HEK293 (cell line): ENCODE data around the gene MIF4GD.
A peak's percentile ranks its signal among the peaks of the same experiment; 100 is the strongest.

ENCODE experiments used
- GLI4 ChIP-seq: fragments of 450-650 bp; formaldehyde crosslinking; IDR thresholded peaks from 2 replicates; pipeline ENCODE4 v1.5.1; 2016; ENCODE audit warnings: missing biosample characterization, missing genetic modification characterization
- GLIS1 ChIP-seq: fragments of 450-650 bp; formaldehyde crosslinking; IDR thresholded peaks from 2 replicates; pipeline ENCODE4 v1.5.1; 2016; ENCODE audit warnings: missing biosample characterization, missing genetic modification characterization
- IKZF3 ChIP-seq: fragments of 450-650 bp; IDR thresholded peaks from 2 replicates; pipeline ENCODE4 v1.5.0; 2018; ENCODE audit warnings: missing biosample characterization, mild to moderate bottlenecking, missing genetic modification characterization, moderate library complexity
- KLF9 ChIP-seq: fragments of 450-650 bp; formaldehyde crosslinking; IDR thresholded peaks from 2 replicates; pipeline ENCODE4 v1.5.1; 2016; ENCODE audit warnings: missing biosample characterization, missing genetic modification characterization, low read depth
- YY2 ChIP-seq: fragments of 450-650 bp; formaldehyde crosslinking; IDR thresholded peaks from 2 replicates; pipeline ENCODE4 v1.5.1; 2016; ENCODE audit warnings: missing biosample characterization, missing genetic modification characterization
- ZBTB20 ChIP-seq: fragments of 450-650 bp; formaldehyde crosslinking; IDR thresholded peaks from 2 replicates; pipeline ENCODE4 v1.5.1; 2016; ENCODE audit warnings: missing biosample characterization, missing genetic modification characterization
- ZBTB8A ChIP-seq: fragments of 450-650 bp; formaldehyde crosslinking; IDR thresholded peaks from 2 replicates; pipeline ENCODE4 v1.5.1; 2016; ENCODE audit warnings: missing biosample characterization, missing genetic modification characterization
- ZFP41 ChIP-seq: fragments of 450-650 bp; formaldehyde crosslinking; IDR thresholded peaks from 2 replicates; pipeline ENCODE4 v1.5.1; 2016; ENCODE audit warnings: missing biosample characterization, missing genetic modification characterization, borderline replicate concordance
- ZFP69B ChIP-seq: fragments of 450-650 bp; formaldehyde crosslinking; IDR thresholded peaks from 2 replicates; pipeline ENCODE4 v1.5.1; 2016; ENCODE audit warnings: missing biosample characterization, missing genetic modification characterization
- ZNF132 ChIP-seq: fragments of 450-650 bp; formaldehyde crosslinking; IDR thresholded peaks from 2 replicates; pipeline ENCODE4 v1.5.1; 2017; ENCODE audit warnings: missing biosample characterization, missing genetic modification characterization, borderline replicate concordance
- ZNF19 ChIP-seq: fragments of 450-650 bp; formaldehyde crosslinking; IDR thresholded peaks from 2 replicates; pipeline ENCODE4; 2016; ENCODE audit warnings: missing biosample characterization, missing genetic modification characterization, low read depth
- ZNF558 ChIP-seq: fragments of 450-650 bp; formaldehyde crosslinking; IDR thresholded peaks from 2 replicates; pipeline ENCODE4 v1.5.1; 2016; ENCODE audit warnings: missing biosample characterization, missing genetic modification characterization
- ZNF600 ChIP-seq: fragments of 450-650 bp; formaldehyde crosslinking; IDR thresholded peaks from 2 replicates; pipeline ENCODE4 v1.5.1; 2016; ENCODE audit warnings: missing biosample characterization, missing genetic modification characterization
- ZNF610 ChIP-seq: fragments of 450-650 bp; formaldehyde crosslinking; IDR thresholded peaks from 2 replicates; pipeline ENCODE4 v1.5.1; 2016; ENCODE audit warnings: missing biosample characterization, missing genetic modification characterization, borderline replicate concordance
- ZNF629 ChIP-seq: fragments of 450-650 bp; formaldehyde crosslinking; IDR thresholded peaks from 2 replicates; pipeline ENCODE4 v1.5.1; 2017; ENCODE audit warnings: missing biosample characterization, missing genetic modification characterization
- ZNF76 ChIP-seq: fragments of 450-650 bp; formaldehyde crosslinking; IDR thresholded peaks from 2 replicates; pipeline ENCODE4; 2016; ENCODE audit warnings: low read depth, missing biosample characterization, missing genetic modification characterization, borderline replicate concordance
- ZNF843 ChIP-seq: fragments of 450-650 bp; formaldehyde crosslinking; IDR thresholded peaks from 2 replicates; pipeline ENCODE4 v1.5.1; 2016; ENCODE audit warnings: missing biosample characterization, missing genetic modification characterization
- ZXDB ChIP-seq: fragments of 450-650 bp; formaldehyde crosslinking; IDR thresholded peaks from 2 replicates; pipeline ENCODE4 v1.5.1; 2016; ENCODE audit warnings: missing biosample characterization, missing genetic modification characterization
- TF ChIP-seq, protein P1 (sequence below): fragments of 450-650 bp; formaldehyde crosslinking; conservative IDR thresholded peaks from 2 replicates; pipeline ENCODE4 v1.5.1; 2016; ENCODE audit warnings: low read depth, missing biosample characterization, missing genetic modification characterization
- TF ChIP-seq, protein P2 (sequence below): fragments of 450-650 bp; formaldehyde crosslinking; IDR thresholded peaks from 2 replicates; pipeline ENCODE4; 2016; ENCODE audit warnings: missing biosample characterization, missing genetic modification characterization
- TF ChIP-seq, protein P3 (sequence below): fragments of 450-650 bp; formaldehyde crosslinking; IDR thresholded peaks from 2 replicates; pipeline ENCODE4 v1.5.1; 2016; ENCODE audit warnings: missing biosample characterization, missing genetic modification characterization
- TF ChIP-seq, protein P4 (sequence below): fragments of 450-650 bp; formaldehyde crosslinking; IDR thresholded peaks from 2 replicates; pipeline ENCODE4 v1.5.1; 2016; ENCODE audit warnings: missing biosample characterization, missing genetic modification characterization
- TF ChIP-seq, protein P5 (sequence below): fragments of 450-650 bp; formaldehyde crosslinking; conservative IDR thresholded peaks from 2 replicates; pipeline ENCODE4 v1.5.1; 2016; ENCODE audit warnings: low read depth, missing biosample characterization, missing genetic modification characterization
- TF ChIP-seq, protein P6 (sequence below): fragments of 450-650 bp; IDR thresholded peaks from 2 replicates; pipeline ENCODE4 v1.5.1; 2018; ENCODE audit warnings: missing biosample characterization, missing genetic modification characterization

The MIF4GD gene

DNA sequence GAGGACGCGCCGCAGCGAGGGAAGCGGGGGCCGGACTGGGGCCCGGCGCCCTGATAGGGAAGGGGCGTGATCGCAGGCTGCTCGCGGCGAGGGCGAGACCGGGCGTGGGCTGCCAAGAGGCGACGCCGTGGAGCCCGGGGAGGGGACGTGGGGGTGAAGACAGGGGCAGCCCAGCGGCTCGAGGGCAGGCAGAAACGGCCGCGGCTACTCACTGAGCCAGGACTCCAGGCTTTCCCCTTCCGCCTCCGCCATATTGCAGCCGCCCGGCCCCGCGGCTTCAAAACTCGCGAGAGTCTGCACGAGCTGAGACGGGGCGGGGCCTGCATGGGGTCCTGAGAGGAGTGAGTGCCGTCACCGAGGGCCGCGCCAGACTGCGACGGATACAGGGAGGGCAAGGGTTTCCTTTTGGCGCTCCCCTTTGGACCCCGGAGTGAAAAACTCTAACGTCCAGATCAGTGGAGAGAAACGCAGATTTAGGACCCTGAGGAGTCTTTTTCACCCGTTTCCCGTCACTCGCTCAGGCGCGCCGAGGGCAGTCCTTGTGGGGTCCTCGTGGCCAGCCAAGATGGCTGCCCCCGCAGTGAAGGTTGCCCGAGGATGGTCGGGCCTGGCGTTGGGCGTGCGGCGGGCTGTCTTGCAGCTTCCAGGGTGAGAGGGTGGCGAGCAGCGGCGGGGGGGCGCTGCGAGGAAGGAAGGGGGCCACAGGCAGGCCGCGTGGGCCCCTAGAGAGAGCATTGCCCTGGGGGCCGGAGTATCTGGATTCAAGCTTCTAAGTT, 9.5 kb downstream of the MIF4GD start, which contains the start of the genes GGA3 and MRPS7 (continued):
- TF ChIP-seq, protein P1, sequence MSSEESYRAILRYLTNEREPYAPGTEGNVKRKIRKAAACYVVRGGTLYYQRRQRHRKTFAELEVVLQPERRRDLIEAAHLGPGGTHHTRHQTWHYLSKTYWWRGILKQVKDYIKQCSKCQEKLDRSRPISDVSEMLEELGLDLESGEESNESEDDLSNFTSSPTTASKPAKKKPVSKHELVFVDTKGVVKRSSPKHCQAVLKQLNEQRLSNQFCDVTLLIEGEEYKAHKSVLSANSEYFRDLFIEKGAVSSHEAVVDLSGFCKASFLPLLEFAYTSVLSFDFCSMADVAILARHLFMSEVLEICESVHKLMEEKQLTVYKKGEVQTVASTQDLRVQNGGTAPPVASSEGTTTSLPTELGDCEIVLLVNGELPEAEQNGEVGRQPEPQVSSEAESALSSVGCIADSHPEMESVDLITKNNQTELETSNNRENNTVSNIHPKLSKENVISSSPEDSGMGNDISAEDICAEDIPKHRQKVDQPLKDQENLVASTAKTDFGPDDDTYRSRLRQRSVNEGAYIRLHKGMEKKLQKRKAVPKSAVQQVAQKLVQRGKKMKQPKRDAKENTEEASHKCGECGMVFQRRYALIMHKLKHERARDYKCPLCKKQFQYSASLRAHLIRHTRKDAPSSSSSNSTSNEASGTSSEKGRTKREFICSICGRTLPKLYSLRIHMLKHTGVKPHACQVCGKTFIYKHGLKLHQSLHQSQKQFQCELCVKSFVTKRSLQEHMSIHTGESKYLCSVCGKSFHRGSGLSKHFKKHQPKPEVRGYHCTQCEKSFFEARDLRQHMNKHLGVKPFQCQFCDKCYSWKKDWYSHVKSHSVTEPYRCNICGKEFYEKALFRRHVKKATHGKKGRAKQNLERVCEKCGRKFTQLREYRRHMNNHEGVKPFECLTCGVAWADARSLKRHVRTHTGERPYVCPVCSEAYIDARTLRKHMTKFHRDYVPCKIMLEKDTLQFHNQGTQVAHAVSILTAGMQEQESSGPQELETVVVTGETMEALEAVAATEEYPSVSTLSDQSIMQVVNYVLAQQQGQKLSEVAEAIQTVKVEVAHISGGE = peak; percentile 72
- no peak for TF ChIP-seq IKZF3
- no peak; the same call in 1 of the 2 replicates for TF ChIP-seq GLIS1
- peak; percentile 85 for TF ChIP-seq ZNF629 (tag by site-specific recombination)
- TF ChIP-seq ZXDB (tag by site-specific recombination) = peak; percentile 87
- TF ChIP-seq ZFP41 = no peak
- no peak for TF ChIP-seq ZNF19 (tag by site-specific recombination)
- no peak; the same call in none of the 2 replicates for TF ChIP-seq ZNF76 (tag by site-specific recombination)
- peak; percentile 93 for TF ChIP-seq ZBTB8A (tag by site-specific recombination)
- peak; percentile 96 for TF ChIP-seq YY2 (tag by site-specific recombination)
- TF ChIP-seq KLF9 (tag by site-specific recombination) = peak; percentile 91
- TF ChIP-seq ZFP69B (tag by site-specific recombination) = peak; percentile 49; the same call in 1 of the 2 replicates
- TF ChIP-seq, protein P2, sequence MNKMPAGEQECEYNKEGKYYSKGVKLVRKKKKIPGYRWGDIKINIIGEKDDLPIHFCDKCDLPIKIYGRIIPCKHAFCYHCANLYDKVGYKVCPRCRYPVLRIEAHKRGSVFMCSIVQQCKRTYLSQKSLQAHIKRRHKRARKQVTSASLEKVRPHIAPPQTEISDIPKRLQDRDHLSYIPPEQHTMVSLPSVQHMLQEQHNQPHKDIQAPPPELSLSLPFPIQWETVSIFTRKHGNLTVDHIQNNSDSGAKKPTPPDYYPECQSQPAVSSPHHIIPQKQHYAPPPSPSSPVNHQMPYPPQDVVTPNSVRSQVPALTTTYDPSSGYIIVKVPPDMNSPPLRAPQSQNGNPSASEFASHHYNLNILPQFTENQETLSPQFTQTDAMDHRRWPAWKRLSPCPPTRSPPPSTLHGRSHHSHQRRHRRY = no peak
- TF ChIP-seq, protein P3, sequence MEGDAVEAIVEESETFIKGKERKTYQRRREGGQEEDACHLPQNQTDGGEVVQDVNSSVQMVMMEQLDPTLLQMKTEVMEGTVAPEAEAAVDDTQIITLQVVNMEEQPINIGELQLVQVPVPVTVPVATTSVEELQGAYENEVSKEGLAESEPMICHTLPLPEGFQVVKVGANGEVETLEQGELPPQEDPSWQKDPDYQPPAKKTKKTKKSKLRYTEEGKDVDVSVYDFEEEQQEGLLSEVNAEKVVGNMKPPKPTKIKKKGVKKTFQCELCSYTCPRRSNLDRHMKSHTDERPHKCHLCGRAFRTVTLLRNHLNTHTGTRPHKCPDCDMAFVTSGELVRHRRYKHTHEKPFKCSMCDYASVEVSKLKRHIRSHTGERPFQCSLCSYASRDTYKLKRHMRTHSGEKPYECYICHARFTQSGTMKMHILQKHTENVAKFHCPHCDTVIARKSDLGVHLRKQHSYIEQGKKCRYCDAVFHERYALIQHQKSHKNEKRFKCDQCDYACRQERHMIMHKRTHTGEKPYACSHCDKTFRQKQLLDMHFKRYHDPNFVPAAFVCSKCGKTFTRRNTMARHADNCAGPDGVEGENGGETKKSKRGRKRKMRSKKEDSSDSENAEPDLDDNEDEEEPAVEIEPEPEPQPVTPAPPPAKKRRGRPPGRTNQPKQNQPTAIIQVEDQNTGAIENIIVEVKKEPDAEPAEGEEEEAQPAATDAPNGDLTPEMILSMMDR (tag by site-specific recombination) = peak; percentile 42; the same call in 1 of the 2 replicates
- peak; percentile 90 for TF ChIP-seq ZNF600 (tag by site-specific recombination)
- peak; percentile 48; the same call in 1 of the 2 replicates for TF ChIP-seq ZBTB20
- TF ChIP-seq ZNF610 (tag by site-specific recombination) = peak; percentile 54; the same call in 1 of the 2 replicates
- TF ChIP-seq, protein P4, sequence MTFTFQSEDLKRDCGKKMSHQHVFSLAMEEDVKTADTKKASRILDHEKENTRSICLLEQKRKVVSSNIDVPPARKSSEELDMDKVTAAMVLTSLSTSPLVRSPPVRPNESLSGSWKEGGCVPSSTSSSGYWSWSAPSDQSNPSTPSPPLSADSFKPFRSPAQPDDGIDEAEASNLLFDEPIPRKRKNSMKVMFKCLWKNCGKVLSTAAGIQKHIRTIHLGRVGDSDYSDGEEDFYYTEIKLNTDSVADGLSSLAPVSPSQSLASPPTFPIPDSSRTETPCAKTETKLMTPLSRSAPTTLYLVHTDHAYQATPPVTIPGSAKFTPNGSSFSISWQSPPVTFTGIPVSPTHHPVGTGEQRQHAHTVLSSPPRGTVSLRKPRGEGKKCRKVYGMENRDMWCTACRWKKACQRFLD (tag by site-specific recombination) = 0 out of 2 replicates have a peak, but pooled peaks have one; percentile 77
- TF ChIP-seq, protein P5, sequence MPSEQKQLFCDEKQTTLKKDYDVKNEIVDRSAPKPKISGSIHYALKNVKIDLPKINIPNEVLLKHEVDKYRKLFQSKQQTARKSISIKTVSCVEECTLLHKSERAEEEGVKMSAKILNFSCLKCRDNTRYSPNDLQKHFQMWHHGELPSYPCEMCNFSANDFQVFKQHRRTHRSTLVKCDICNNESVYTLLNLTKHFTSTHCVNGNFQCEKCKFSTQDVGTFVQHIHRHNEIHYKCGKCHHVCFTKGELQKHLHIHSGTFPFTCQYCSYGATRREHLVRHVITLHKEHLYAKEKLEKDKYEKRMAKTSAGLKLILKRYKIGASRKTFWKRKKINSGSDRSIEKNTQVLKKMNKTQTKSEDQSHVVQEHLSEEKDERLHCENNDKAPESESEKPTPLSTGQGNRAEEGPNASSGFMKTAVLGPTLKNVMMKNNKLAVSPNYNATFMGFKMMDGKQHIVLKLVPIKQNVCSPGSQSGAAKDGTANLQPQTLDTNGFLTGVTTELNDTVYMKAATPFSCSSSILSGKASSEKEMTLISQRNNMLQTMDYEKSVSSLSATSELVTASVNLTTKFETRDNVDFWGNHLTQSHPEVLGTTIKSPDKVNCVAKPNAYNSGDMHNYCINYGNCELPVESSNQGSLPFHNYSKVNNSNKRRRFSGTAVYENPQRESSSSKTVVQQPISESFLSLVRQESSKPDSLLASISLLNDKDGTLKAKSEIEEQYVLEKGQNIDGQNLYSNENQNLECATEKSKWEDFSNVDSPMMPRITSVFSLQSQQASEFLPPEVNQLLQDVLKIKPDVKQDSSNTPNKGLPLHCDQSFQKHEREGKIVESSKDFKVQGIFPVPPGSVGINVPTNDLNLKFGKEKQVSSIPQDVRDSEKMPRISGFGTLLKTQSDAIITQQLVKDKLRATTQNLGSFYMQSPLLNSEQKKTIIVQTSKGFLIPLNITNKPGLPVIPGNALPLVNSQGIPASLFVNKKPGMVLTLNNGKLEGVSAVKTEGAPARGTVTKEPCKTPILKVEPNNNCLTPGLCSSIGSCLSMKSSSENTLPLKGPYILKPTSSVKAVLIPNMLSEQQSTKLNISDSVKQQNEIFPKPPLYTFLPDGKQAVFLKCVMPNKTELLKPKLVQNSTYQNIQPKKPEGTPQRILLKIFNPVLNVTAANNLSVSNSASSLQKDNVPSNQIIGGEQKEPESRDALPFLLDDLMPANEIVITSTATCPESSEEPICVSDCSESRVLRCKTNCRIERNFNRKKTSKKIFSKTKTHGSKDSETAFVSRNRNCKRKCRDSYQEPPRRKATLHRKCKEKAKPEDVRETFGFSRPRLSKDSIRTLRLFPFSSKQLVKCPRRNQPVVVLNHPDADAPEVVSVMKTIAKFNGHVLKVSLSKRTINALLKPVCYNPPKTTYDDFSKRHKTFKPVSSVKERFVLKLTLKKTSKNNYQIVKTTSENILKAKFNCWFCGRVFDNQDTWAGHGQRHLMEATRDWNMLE (tag by site-specific recombination) = peak; percentile 42; the same call in 1 of the 2 replicates
- 0 out of 2 replicates have a peak, but pooled peaks have one; percentile 35 for TF ChIP-seq GLI4 (tag by site-specific recombination)
- no peak for TF ChIP-seq ZNF132 (tag by site-specific recombination)
- TF ChIP-seq ZNF558 (tag by site-specific recombination) = peak; percentile 58; the same call in 1 of the 2 replicates
- TF ChIP-seq, protein P6, sequence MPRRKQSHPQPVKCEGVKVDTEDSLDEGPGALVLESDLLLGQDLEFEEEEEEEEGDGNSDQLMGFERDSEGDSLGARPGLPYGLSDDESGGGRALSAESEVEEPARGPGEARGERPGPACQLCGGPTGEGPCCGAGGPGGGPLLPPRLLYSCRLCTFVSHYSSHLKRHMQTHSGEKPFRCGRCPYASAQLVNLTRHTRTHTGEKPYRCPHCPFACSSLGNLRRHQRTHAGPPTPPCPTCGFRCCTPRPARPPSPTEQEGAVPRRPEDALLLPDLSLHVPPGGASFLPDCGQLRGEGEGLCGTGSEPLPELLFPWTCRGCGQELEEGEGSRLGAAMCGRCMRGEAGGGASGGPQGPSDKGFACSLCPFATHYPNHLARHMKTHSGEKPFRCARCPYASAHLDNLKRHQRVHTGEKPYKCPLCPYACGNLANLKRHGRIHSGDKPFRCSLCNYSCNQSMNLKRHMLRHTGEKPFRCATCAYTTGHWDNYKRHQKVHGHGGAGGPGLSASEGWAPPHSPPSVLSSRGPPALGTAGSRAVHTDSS (tag by site-specific recombination) = peak; percentile 29; the same call in 1 of the 2 replicates
- TF ChIP-seq ZNF843 (tag by site-specific recombination) = 0 out of 2 replicates have a peak, but pooled peaks have one; percentile 51
